LNCaP clone FGC (cell line): ENCODE data around the gene TRIM60.

Experiments
- DNase-seq: peaks from one replicate; pipeline ENCODE4 v3.0.0-alpha.2; 2011; ENCODE audit warnings: low read depth
- H3K4me3 ChIP-seq: 2 replicates; pipeline ENCODE4 v1.5.1; 2011; ENCODE audit warnings: mild to moderate bottlenecking, low read depth, low read length, control low read depth
- CTCF ChIP-seq: IDR thresholded peaks from 2 replicates; pipeline ENCODE4 v1.5.1; 2012; ENCODE audit warnings: mild to moderate bottlenecking; ENCODE audit not compliant: control insufficient read depth, insufficient read depth; ENCODE audit errors: extremely low read depth

Gene TRIM60

GRCh38 chr4:165006456-165006855 is 25.3 kb upstream of the TRIM60 start:
- no peak for TF ChIP-seq CTCF
- no peak overlapping the region for H3K4me3 ChIP-seq
- DNase-seq: no peak

DNA sequence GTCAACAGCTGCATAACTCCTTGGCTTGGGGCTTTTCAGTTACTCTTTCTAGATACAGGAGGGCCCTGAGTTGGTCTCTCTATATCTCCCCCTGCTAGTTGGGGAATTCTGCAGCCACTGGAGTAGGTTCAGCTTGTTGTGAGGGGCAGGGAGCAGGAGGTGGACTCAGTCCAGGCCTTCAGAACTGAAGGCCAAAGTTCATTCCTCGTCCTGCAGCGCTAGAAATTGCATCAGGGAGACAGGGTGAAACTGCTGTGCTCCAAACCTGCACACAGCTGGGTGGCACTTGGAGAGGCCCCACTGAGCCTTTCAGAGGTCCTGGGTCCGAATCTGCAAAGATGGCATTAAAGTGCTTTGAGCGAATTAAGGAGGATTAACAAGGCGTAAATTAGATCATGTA is 24.9 kb upstream of the TRIM60 start:
- no peak overlapping the region for H3K4me3 ChIP-seq
- no peak for DNase-seq
- TF ChIP-seq CTCF: no peak

GRCh38 chr4:165009493-165010227 is 22.1 kb upstream of the TRIM60 start:
- no peak for DNase-seq
- no peak for TF ChIP-seq CTCF
- H3K4me3 ChIP-seq: no peak overlapping the region

DNA sequence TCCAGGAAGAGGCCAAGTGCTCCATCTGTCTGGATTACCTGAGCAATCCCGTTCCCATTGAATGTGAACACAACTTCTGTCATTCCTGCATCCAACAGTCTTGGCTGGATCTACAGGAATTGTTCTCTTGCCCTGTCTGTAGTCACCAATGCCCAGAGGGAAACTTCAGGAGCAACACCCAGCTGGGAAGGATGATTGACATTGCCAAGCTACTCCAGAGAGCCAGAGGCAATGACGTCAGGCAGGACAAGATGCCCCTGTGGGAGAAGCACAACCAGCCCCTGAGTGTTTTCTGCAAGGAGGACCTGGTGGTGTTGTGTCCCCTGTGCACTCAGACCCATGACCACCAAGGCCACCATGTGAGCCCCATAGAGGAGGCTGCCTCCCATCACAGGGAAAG is 21.3 kb upstream of the TRIM60 start:
- no peak for TF ChIP-seq CTCF
- DNase-seq: no peak
- no peak overlapping the region for H3K4me3 ChIP-seq

GRCh38 chr4:165010991-165011390 is 20.8 kb upstream of the TRIM60 start:
- TF ChIP-seq CTCF: no peak
- DNase-seq: no peak
- no peak overlapping the region for H3K4me3 ChIP-seq

DNA sequence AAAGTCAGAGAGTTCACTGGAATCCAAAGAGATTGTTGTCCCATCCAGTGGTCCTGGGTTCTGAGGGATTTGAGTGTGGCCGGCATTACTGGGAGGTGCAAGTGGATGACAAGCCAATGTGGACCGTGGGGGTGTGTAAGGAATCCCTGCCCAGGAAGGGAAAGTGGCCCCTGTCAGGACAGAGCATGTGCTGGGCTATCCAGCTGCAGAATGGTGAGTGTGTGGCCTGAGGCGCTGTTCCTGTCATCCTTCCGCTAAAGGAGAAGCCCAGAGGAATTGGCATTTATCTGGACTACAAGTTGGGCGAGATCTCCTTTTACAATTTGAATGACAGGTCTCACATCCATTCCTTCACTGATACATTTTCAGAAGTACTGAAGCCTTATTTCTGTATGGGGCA is 20.4 kb upstream of the TRIM60 start:
- DNase-seq: no peak
- H3K4me3 ChIP-seq: no peak overlapping the region
- no peak for TF ChIP-seq CTCF

DNA sequence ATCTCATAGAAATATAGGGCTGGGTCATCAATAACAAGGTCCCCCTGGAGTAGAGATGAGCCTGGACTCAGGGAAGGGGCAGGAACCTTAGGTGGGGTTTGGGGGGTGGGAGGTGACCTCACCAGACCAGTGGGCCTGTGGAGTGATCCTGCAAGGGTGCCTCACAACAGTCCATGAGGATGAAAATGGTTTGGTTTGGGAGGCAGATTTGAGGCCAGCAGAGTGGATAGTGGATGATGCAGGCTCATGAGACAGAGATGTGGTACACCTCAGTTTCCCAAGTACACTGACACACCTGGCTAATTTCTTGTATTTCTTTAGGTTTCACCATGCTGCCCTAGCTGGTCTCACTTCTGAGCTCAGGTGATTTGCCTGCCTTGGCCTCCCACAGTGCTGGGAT is 18.1 kb upstream of the TRIM60 start:
- DNase-seq: no peak
- no peak overlapping the region for H3K4me3 ChIP-seq
- TF ChIP-seq CTCF: no peak
